GM23338 (cell line): ENCODE data around the gene CD2AP. TPM values are rescaled to one million over a fixed set of nuclear protein-coding genes. Genes with fewer than 3 reads are reported as not detected.

Source experiments
- ATAC-seq: fragments of 200-7000 bp; cut with Tn5 transposase; 3 replicates; pipeline ENCODE4 v1.9.1; 2020
- DNase-seq: peaks from one replicate; pipeline ENCODE4 v3.0.0-alpha.2; 2015; ENCODE audit warnings: low spot score
- H2AFZ ChIP-seq: fragments of 200-600 bp; sonication (generic); 2 replicates; pipeline ENCODE4 v1.8.0; 2016; ENCODE audit warnings: antibody characterized with exemption, mild to moderate bottlenecking, moderate library complexity
- H3F3A ChIP-seq: fragments of 200-600 bp; sonication (generic); replicated peaks from 2 replicates; pipeline ENCODE4 v1.8.0; 2017; ENCODE audit warnings: antibody characterized with exemption, mixed run types, low read depth
- H3K27ac ChIP-seq: fragments of 200-600 bp; sonication (generic); 2 replicates; pipeline ENCODE4 v1.6.1; 2016; ENCODE audit warnings: low read depth
- H3K27me3 ChIP-seq: fragments of 200-600 bp; sonication (generic); 2 replicates; pipeline ENCODE4 v1.8.0; 2016; ENCODE audit warnings: mild to moderate bottlenecking, mixed run types, moderate library complexity; ENCODE audit not compliant: insufficient read depth
- H3K36me3 ChIP-seq: fragments of 200-600 bp; sonication (generic); 2 replicates; pipeline ENCODE4 v1.8.0; 2016; ENCODE audit warnings: mild to moderate bottlenecking; ENCODE audit not compliant: insufficient read depth
- H3K4me1 ChIP-seq: fragments of 200-600 bp; sonication (generic); 2 replicates; pipeline ENCODE4 v1.8.0; 2016; ENCODE audit warnings: mild to moderate bottlenecking, moderate library complexity; ENCODE audit not compliant: insufficient read depth
- H3K4me2 ChIP-seq: fragments of 200-600 bp; sonication (generic); 2 replicates; pipeline ENCODE4 v1.7.1; 2017; ENCODE audit warnings: mixed run types
- H3K4me3 ChIP-seq: fragments of 200-600 bp; sonication (generic); 2 replicates; pipeline ENCODE4 v1.6.1; 2016; ENCODE audit warnings: mixed run types
- H3K79me2 ChIP-seq: fragments of 200-600 bp; sonication (generic); replicated peaks from 2 replicates; pipeline ENCODE4 v1.8.0; 2017; ENCODE audit warnings: mild to moderate bottlenecking; ENCODE audit not compliant: insufficient read depth
- H3K9me2 ChIP-seq: fragments of 200-600 bp; sonication (generic); 2 replicates; pipeline ENCODE4 v1.8.0; 2017; ENCODE audit not compliant: insufficient read depth
- H4K20me1 ChIP-seq: fragments of 200-600 bp; sonication (generic); replicated peaks from 2 replicates; pipeline ENCODE4 v1.8.0; 2017; ENCODE audit warnings: mild to moderate bottlenecking; ENCODE audit not compliant: insufficient read depth
- H3K27ac Mint-ChIP-seq: 2 replicates; pipeline ENCODE4 v1.8.0; 2020; ENCODE audit warnings: inconsistent platforms, mild to moderate bottlenecking, moderate library complexity, mixed read lengths
- H3K27me3 Mint-ChIP-seq: 3 replicates; pipeline ENCODE4 v1.8.0; 2022; ENCODE audit warnings: low read depth, mild to moderate bottlenecking, moderate library complexity, mixed read lengths, inconsistent platforms; ENCODE audit not compliant: insufficient read depth, poor library complexity
- H3K36me3 Mint-ChIP-seq: 3 replicates; pipeline ENCODE4 v1.8.0; 2021; ENCODE audit warnings: low read depth, mild to moderate bottlenecking, inconsistent platforms, moderate library complexity, mixed read lengths
- H3K4me1 Mint-ChIP-seq: 3 replicates; pipeline ENCODE4 v1.8.0; 2020; ENCODE audit warnings: mild to moderate bottlenecking, inconsistent platforms, mixed read lengths
- H3K4me3 Mint-ChIP-seq: 3 replicates; pipeline ENCODE4 v1.8.0; 2021; ENCODE audit warnings: moderate library complexity, mild to moderate bottlenecking, inconsistent platforms, mixed read lengths
- H3K9me3 Mint-ChIP-seq: 3 replicates; pipeline ENCODE4 v1.8.0; 2020; ENCODE audit warnings: moderate library complexity, mild to moderate bottlenecking, inconsistent platforms, mixed read lengths
- EZH2 ChIP-seq: fragments of 200-600 bp; sonication (generic); IDR thresholded peaks from one replicate; pipeline ENCODE4 v1.8.0; 2017; ENCODE audit warnings: antibody characterized with exemption, mild to moderate bottlenecking, low read depth; ENCODE audit not compliant: unreplicated experiment
- EZH2phosphoT487 ChIP-seq: fragments of 200-600 bp; sonication (generic); IDR thresholded peaks from one replicate; pipeline ENCODE4 v1.8.1; 2018; ENCODE audit warnings: antibody characterized with exemption; ENCODE audit not compliant: unreplicated experiment
- STAT1 ChIP-seq: IDR thresholded peaks from one replicate; pipeline ENCODE4 v1.6.1; 2016; ENCODE audit warnings: antibody characterized with exemption; ENCODE audit not compliant: unreplicated experiment
- ZNF114 ChIP-seq: fragments of 250-450 bp; sonication (Bioruptor Pico); IDR thresholded peaks from 2 replicates; pipeline ENCODE4 v1.5.0; 2020; ENCODE audit warnings: mild to moderate bottlenecking, moderate library complexity
- polyA plus RNA-seq: library from polyadenylated mRNA; unstranded; fragments of >200 nt; fragmentation: Nextera tagmentation; extraction: Ambion mirVana; gene quantifications from 2 replicates; pipeline ENCODE4 v1.2.1, GENCODE V29; 2016
- total RNA-seq: library from RNA; depleted of rRNA; stranded (reverse); fragments of >200 nt; shearing (Covaris generic); gene quantifications from 2 replicates; pipeline ENCODE4 v1.2.3, GENCODE V29; 2014
- TF ChIP-seq, protein P1 (sequence below): fragments of 250-450 bp; sonication (Bioruptor Pico); IDR thresholded peaks from 2 replicates; pipeline ENCODE4 v1.5.0; 2020; ENCODE audit warnings: mild to moderate bottlenecking, moderate library complexity
- TF ChIP-seq, protein P2 (sequence below): IDR thresholded peaks from one replicate; pipeline ENCODE4 v1.6.1; 2018; ENCODE audit warnings: antibody characterized with exemption; ENCODE audit not compliant: unreplicated experiment
- TF ChIP-seq, protein P3 (sequence below): IDR thresholded peaks from 2 replicates; pipeline ENCODE4 v1.6.1; 2016; ENCODE audit warnings: antibody characterized with exemption

CD2AP gene
- total and polyA plus RNA-seq, 2 experiments from 2014 or later: 38.0 to 93.2 TPM

DNA sequence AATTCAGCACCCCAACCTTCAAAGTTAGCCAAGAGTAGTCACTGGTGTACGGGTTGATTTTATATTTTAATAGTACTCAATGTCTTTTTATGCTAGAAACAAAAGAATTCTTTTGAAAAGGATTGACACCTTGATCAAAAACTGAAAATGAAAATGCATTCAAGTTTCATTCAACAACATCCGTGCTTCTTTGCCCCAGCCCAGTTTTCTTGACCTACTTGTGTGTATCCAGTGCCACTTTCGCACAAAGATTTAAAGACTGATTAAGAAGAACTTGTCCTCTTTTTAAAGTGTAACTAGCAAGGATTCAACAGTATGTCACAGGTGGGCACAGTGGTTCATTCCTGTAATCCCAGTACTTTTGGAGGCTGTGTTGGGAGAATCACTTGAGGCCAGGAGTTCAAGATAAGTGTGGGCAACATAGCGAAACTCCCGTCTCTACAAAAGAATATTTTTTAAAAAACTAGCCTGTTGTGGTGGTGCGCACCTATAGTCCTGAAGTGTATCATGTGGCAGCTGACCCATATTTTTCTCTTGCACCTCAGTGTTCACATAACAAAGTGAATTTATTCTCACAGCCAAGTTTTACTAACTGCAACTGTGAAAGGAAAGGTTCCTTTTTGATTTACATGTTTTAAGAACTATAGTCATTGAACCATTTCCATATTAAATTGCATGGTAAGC, 22.7 kb upstream of the CD2AP start:
- Mint-ChIP-seq H3K4me3 (no peak overlapping the region), H3K36me3 (no peaks in the 10 kb centered on the region), H3K27me3 (no peaks in the 10 kb centered on the region), H3K9me3 (no peaks in the 10 kb centered on the region), H3K4me1 (no peaks in the 10 kb centered on the region; the same call in 2 of the 3 replicates), H3K27ac (no peak overlapping the region)
- no peaks in the 10 kb centered on the region for H3K79me2 ChIP-seq
- H3K4me1 ChIP-seq: no peaks in the 10 kb centered on the region
- H4K20me1 ChIP-seq: no peaks in the 10 kb centered on the region
- H3K27ac ChIP-seq: no peak overlapping the region
- H3K27me3 ChIP-seq: no peaks in the 10 kb centered on the region
- H3K9me2 ChIP-seq: no peaks in the 10 kb centered on the region
- H3K36me3 ChIP-seq: no peaks in the 10 kb centered on the region
- DNase-seq (no peak), ATAC-seq (no peak)
- H3K4me3 ChIP-seq: no peak overlapping the region
- no peak overlapping the region for H3K4me2 ChIP-seq
- TF ChIP-seq, protein P1, sequence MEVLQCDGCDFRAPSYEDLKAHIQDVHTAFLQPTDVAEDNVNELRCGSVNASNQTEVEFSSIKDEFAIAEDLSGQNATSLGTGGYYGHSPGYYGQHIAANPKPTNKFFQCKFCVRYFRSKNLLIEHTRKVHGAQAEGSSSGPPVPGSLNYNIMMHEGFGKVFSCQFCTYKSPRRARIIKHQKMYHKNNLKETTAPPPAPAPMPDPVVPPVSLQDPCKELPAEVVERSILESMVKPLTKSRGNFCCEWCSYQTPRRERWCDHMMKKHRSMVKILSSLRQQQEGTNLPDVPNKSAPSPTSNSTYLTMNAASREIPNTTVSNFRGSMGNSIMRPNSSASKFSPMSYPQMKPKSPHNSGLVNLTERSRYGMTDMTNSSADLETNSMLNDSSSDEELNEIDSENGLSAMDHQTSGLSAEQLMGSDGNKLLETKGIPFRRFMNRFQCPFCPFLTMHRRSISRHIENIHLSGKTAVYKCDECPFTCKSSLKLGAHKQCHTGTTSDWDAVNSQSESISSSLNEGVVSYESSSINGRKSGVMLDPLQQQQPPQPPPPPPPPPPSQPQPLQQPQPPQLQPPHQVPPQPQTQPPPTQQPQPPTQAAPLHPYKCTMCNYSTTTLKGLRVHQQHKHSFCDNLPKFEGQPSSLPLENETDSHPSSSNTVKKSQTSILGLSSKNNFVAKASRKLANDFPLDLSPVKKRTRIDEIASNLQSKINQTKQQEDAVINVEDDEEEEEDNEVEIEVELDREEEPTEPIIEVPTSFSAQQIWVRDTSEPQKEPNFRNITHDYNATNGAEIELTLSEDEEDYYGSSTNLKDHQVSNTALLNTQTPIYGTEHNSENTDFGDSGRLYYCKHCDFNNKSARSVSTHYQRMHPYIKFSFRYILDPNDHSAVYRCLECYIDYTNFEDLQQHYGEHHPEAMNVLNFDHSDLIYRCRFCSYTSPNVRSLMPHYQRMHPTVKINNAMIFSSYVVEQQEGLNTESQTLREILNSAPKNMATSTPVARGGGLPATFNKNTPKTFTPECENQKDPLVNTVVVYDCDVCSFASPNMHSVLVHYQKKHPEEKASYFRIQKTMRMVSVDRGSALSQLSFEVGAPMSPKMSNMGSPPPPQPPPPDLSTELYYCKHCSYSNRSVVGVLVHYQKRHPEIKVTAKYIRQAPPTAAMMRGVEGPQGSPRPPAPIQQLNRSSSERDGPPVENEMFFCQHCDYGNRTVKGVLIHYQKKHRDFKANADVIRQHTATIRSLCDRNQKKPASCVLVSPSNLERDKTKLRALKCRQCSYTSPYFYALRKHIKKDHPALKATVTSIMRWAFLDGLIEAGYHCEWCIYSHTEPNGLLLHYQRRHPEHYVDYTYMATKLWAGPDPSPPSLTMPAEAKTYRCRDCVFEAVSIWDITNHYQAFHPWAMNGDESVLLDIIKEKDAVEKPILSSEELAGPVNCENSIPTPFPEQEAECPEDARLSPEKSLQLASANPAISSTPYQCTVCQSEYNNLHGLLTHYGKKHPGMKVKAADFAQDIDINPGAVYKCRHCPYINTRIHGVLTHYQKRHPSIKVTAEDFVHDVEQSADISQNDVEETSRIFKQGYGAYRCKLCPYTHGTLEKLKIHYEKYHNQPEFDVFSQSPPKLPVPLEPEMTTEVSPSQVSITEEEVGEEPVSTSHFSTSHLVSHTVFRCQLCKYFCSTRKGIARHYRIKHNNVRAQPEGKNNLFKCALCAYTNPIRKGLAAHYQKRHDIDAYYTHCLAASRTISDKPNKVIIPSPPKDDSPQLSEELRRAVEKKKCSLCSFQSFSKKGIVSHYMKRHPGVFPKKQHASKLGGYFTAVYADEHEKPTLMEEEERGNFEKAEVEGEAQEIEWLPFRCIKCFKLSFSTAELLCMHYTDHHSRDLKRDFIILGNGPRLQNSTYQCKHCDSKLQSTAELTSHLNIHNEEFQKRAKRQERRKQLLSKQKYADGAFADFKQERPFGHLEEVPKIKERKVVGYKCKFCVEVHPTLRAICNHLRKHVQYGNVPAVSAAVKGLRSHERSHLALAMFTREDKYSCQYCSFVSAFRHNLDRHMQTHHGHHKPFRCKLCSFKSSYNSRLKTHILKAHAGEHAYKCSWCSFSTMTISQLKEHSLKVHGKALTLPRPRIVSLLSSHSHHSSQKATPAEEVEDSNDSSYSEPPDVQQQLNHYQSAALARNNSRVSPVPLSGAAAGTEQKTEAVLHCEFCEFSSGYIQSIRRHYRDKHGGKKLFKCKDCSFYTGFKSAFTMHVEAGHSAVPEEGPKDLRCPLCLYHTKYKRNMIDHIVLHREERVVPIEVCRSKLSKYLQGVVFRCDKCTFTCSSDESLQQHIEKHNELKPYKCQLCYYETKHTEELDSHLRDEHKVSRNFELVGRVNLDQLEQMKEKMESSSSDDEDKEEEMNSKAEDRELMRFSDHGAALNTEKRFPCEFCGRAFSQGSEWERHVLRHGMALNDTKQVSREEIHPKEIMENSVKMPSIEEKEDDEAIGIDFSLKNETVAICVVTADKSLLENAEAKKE (CRISPR knock-in tag): no peak
- TF ChIP-seq EZH2phosphoT487 (no peak), EZH2 (no peak), STAT1 (no peak), ZNF114 (CRISPR knock-in tag) (no peak)
- TF ChIP-seq, protein P2, sequence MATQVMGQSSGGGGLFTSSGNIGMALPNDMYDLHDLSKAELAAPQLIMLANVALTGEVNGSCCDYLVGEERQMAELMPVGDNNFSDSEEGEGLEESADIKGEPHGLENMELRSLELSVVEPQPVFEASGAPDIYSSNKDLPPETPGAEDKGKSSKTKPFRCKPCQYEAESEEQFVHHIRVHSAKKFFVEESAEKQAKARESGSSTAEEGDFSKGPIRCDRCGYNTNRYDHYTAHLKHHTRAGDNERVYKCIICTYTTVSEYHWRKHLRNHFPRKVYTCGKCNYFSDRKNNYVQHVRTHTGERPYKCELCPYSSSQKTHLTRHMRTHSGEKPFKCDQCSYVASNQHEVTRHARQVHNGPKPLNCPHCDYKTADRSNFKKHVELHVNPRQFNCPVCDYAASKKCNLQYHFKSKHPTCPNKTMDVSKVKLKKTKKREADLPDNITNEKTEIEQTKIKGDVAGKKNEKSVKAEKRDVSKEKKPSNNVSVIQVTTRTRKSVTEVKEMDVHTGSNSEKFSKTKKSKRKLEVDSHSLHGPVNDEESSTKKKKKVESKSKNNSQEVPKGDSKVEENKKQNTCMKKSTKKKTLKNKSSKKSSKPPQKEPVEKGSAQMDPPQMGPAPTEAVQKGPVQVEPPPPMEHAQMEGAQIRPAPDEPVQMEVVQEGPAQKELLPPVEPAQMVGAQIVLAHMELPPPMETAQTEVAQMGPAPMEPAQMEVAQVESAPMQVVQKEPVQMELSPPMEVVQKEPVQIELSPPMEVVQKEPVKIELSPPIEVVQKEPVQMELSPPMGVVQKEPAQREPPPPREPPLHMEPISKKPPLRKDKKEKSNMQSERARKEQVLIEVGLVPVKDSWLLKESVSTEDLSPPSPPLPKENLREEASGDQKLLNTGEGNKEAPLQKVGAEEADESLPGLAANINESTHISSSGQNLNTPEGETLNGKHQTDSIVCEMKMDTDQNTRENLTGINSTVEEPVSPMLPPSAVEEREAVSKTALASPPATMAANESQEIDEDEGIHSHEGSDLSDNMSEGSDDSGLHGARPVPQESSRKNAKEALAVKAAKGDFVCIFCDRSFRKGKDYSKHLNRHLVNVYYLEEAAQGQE: no peak
- TF ChIP-seq, protein P3, sequence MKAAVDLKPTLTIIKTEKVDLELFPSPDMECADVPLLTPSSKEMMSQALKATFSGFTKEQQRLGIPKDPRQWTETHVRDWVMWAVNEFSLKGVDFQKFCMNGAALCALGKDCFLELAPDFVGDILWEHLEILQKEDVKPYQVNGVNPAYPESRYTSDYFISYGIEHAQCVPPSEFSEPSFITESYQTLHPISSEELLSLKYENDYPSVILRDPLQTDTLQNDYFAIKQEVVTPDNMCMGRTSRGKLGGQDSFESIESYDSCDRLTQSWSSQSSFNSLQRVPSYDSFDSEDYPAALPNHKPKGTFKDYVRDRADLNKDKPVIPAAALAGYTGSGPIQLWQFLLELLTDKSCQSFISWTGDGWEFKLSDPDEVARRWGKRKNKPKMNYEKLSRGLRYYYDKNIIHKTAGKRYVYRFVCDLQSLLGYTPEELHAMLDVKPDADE: no peak
- H2AFZ ChIP-seq: no peak overlapping the region
- H3F3A ChIP-seq: no peaks in the 10 kb centered on the region
